Activated CD4-positive, CD25-positive, alpha-beta regulatory T cell (primary cell): Measurements from ENCODE around the gene COPA.

ENCODE experiments used
- DNase-seq, 4 experiments: peaks; one replicate each; lab custom pipeline; 2025; lab: John Stamatoyannopoulos, UW

The COPA gene

GRCh38 chr1:160264795-160265307, 78.2 kb downstream of the COPA start:
- DNase-seq = no peak

GRCh38 chr1:160261893-160262794, 80.9 kb downstream of the COPA start, which contains the start of gene DCAF8:
Gene DCAF8 (minus strand): TSS chr1:160262549. CDS start chr1:160244008, 18,541 bp downstream.
- peak; percentile 94 to 97 (median 96) for DNase-seq

- peak in 3 of 4 experiments; percentile 15 to 45 (median 24) for DNase-seq
Observed at GRCh38 chr1:160261556-160261892, 81.5 kb downstream of the COPA start.

GRCh38 chr1:160260406-160261382, 82.4 kb downstream of the COPA start:
- no peak for DNase-seq

GRCh38 chr1:160258177-160258798, 84.8 kb downstream of the COPA start:
- DNase-seq = no peak

- DNase-seq = no peak
Observed at GRCh38 chr1:160257411-160258015, 85.5 kb downstream of the COPA start.

- DNase-seq = no peak
Observed at GRCh38 chr1:160256396-160257046, 86.5 kb downstream of the COPA start.

- DNase-seq = no peak
Observed at GRCh38 chr1:160255781-160256300, 87.2 kb downstream of the COPA start.

- DNase-seq = peak in 3 of 4 experiments; percentile 19 to 45 (median 29)
Observed at GRCh38 chr1:160251687-160252526, 91.1 kb downstream of the COPA start.

- no peak for DNase-seq
Observed at GRCh38 chr1:160251011-160251410, 92.0 kb downstream of the COPA start.

- no peak for DNase-seq
Observed at GRCh38 chr1:160247053-160247452, 96.0 kb downstream of the COPA start.

GRCh38 chr1:160245434-160245833, 97.6 kb downstream of the COPA start:
- DNase-seq = no peak

GRCh38 chr1:160244209-160244608, 98.8 kb downstream of the COPA start:
- no peak for DNase-seq

GRCh38 chr1:160243767-160244166, 99.3 kb downstream of the COPA start:
- no peak for DNase-seq

GRCh38 chr1:160239582-160240299, 103.3 kb downstream of the COPA start:
- DNase-seq = no peak
